Colonic mucosa (tissue), 4 donors: ENCODE data around the gene ALDH1A3. TPM values are rescaled to one million over a fixed set of nuclear protein-coding genes. Genes with fewer than 3 reads are reported as not detected.

Source experiments
- DNase-seq: peaks from one replicate; pipeline ENCODE4 v3.0.0-alpha.2; 2020
- H3K27ac ChIP-seq: fragments of 200-600 bp; one replicate; pipeline ENCODE4 v1.8.0; 2021
- H3K27me3 ChIP-seq: fragments of 200-600 bp; one replicate; pipeline ENCODE4 v1.8.0; 2021
- H3K36me3 ChIP-seq: fragments of 200-600 bp; one replicate; pipeline ENCODE4 v1.8.0; 2021
- H3K4me1 ChIP-seq: fragments of 200-600 bp; one replicate; pipeline ENCODE4 v1.8.0; 2021; ENCODE audit warnings: mild to moderate bottlenecking
- H3K4me3 ChIP-seq: fragments of 200-600 bp; one replicate; pipeline ENCODE4 v1.8.0; 2021
- H3K9ac ChIP-seq, 2 donors: one replicate each; pipeline ENCODE4 v1.7.0; 2013; ENCODE audit warnings: control low read depth in 2 of 2, low read depth in 2 of 2, low read length in 2 of 2
- H3K9me3 ChIP-seq: fragments of 200-600 bp; one replicate; pipeline ENCODE4 v1.8.0; 2021
- CTCF ChIP-seq: fragments of 200-600 bp; IDR thresholded peaks from one replicate; pipeline ENCODE4 v1.8.0; 2022; ENCODE audit warnings: antibody characterized with exemption, mild to moderate bottlenecking
- intact Hi-C: fragments of 100-400 bp; cut with DNase I; formaldehyde crosslinking; loops from one replicate; pipeline ENCODE4 v1.14.1; 2022
- total RNA-seq, 2 donors: library from RNA; stranded (reverse); fragmentation: NEBNext Ultra II Directional in 1 of 2; extraction: Animal tissue kit (Norgen Biotek cat#: 25700) in 1 of 2; gene quantifications; one replicate each; pipeline ENCODE4 v1.2.1, GENCODE V29; 2021
- donor health status: healthy.
- donor health status: DM: no; HTN: no; CAD: no.
- donor health status: DM: no; HTN: no; CAD: no.

The ALDH1A3 gene
- total RNA-seq, 2 donors from 2014 or later, result 3.8 to 7.4 TPM

- H3K9me3 ChIP-seq, result no peaks in the 10 kb centered on the region
- TF ChIP-seq CTCF, result no peak
- intact Hi-C loops, result no loop called here
- H3K9ac ChIP-seq, result no peak overlapping the region
- H3K36me3 ChIP-seq, result no peaks in the 10 kb centered on the region
- H3K27me3 ChIP-seq, result no peaks in the 10 kb centered on the region
- no peak for DNase-seq
- H3K27ac ChIP-seq, result no peak overlapping the region
- H3K4me1 ChIP-seq, result no peaks in the 10 kb centered on the region
- no peak overlapping the region for H3K4me3 ChIP-seq
These were observed 13.8 kb downstream of the ALDH1A3 start for GRCh38 chr15:100893261-100893963.

- TF ChIP-seq CTCF, result no peak
- no peaks in the 10 kb centered on the region for H3K9me3 ChIP-seq
- H3K36me3 ChIP-seq, result no peaks in the 10 kb centered on the region
- no peak overlapping the region for H3K4me3 ChIP-seq
- no peak for DNase-seq
- no peaks in the 10 kb centered on the region for H3K27me3 ChIP-seq
- H3K4me1 ChIP-seq, result no peaks in the 10 kb centered on the region
- H3K9ac ChIP-seq, result no peak overlapping the region
- H3K27ac ChIP-seq, result no peak overlapping the region
- intact Hi-C loops, result no loop called here
These were observed 14.3 kb downstream of the ALDH1A3 start for GRCh38 chr15:100893964-100894295.

- Histone ChIP-seq H3K9ac (no peak overlapping the region), H3K36me3 (no peaks in the 10 kb centered on the region), H3K9me3 (no peaks in the 10 kb centered on the region), H3K4me3 (no peak overlapping the region), H3K27ac (no peak overlapping the region), H3K27me3 (no peaks in the 10 kb centered on the region), H3K4me1 (no peaks in the 10 kb centered on the region)
- intact Hi-C loops, result no loop called here
- DNase-seq, result no peak
- no peak for TF ChIP-seq CTCF
These were observed 16.1 kb downstream of the ALDH1A3 start for GRCh38 chr15:100895721-100896120.

GRCh38 chr15:100897221-100898151, 17.9 kb downstream of the ALDH1A3 start:
- H3K4me3 ChIP-seq, result no peak overlapping the region
- no peaks in the 10 kb centered on the region for H3K9me3 ChIP-seq
- H3K27me3 ChIP-seq, result no peaks in the 10 kb centered on the region
- no peak for DNase-seq
- no peak overlapping the region for H3K27ac ChIP-seq
- intact Hi-C loops, result no loop called here
- peak overlapping the region in 1 of 2 donors; percentile 12 for H3K9ac ChIP-seq
- no peak for TF ChIP-seq CTCF
- H3K4me1 ChIP-seq, result no peaks in the 10 kb centered on the region
- H3K36me3 ChIP-seq, result no peaks in the 10 kb centered on the region

- H3K27me3 ChIP-seq, result no peaks in the 10 kb centered on the region
- intact Hi-C loops, result no loop called here
- H3K9ac ChIP-seq, result no peak overlapping the region
- DNase-seq, result no peak
- no peak overlapping the region for H3K4me3 ChIP-seq
- H3K4me1 ChIP-seq, result no peaks in the 10 kb centered on the region
- no peaks in the 10 kb centered on the region for H3K9me3 ChIP-seq
- H3K36me3 ChIP-seq, result no peaks in the 10 kb centered on the region
- no peak overlapping the region for H3K27ac ChIP-seq
- no peak for TF ChIP-seq CTCF
These were observed 18.5 kb downstream of the ALDH1A3 start for GRCh38 chr15:100898152-100898490.
